GM10266 (cell line): ENCODE measurements around the gene ABHD14A.

Source experiments
- DNase-seq: peaks from one replicate; pipeline ENCODE4 v3.0.0; 2012; ENCODE audit errors: extremely low spot score
- TF ChIP-seq, protein P1 (sequence below): IDR thresholded peaks from 2 replicates; pipeline ENCODE4 v1.5.1; 2012; ENCODE audit warnings: mild to moderate bottlenecking, low read depth; ENCODE audit not compliant: control insufficient read depth, insufficient read depth; ENCODE audit errors: missing control alignments

The ABHD14A gene

DNA sequence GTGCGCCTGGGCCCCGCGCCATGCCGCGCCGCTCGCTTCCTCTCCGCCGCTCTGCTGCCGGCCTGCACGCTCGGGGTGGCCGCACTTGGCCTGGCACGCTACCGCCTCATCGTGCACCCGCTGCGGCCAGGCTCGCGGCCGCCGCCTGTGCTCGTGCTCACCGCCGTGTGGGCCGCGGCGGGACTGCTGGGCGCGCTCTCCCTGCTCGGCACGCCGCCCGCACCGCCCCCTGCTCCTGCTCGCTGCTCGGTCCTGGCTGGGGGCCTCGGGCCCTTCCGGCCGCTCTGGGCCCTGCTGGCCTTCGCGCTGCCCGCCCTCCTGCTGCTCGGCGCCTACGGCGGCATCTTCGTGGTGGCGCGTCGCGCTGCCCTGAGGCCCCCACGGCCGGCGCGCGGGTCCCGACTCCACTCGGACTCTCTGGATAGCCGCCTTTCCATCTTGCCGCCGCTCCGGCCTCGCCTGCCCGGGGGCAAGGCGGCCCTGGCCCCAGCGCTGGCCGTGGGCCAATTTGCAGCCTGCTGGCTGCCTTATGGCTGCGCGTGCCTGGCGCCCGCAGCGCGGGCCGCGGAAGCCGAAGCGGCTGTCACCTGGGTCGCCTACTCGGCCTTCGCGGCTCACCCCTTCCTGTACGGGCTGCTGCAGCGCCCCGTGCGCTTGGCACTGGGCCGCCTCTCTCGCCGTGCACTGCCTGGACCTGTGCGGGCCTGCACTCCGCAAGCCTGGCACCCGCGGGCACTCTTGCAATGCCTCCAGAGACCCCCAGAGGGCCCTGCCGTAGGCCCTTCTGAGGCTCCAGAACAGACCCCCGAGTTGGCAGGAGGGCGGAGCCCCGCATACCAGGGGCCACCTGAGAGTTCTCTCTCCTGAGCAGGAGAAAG, 18.7 kb upstream of the ABHD14A start:
- TF ChIP-seq, protein P1, sequence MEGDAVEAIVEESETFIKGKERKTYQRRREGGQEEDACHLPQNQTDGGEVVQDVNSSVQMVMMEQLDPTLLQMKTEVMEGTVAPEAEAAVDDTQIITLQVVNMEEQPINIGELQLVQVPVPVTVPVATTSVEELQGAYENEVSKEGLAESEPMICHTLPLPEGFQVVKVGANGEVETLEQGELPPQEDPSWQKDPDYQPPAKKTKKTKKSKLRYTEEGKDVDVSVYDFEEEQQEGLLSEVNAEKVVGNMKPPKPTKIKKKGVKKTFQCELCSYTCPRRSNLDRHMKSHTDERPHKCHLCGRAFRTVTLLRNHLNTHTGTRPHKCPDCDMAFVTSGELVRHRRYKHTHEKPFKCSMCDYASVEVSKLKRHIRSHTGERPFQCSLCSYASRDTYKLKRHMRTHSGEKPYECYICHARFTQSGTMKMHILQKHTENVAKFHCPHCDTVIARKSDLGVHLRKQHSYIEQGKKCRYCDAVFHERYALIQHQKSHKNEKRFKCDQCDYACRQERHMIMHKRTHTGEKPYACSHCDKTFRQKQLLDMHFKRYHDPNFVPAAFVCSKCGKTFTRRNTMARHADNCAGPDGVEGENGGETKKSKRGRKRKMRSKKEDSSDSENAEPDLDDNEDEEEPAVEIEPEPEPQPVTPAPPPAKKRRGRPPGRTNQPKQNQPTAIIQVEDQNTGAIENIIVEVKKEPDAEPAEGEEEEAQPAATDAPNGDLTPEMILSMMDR: peak; percentile 20
- peak; percentile 66 for DNase-seq

- DNase-seq: no peak
- TF ChIP-seq, protein P1: no peak
Observed at GRCh38 chr3:51957520-51958205, 17.2 kb upstream of the ABHD14A start.

DNA sequence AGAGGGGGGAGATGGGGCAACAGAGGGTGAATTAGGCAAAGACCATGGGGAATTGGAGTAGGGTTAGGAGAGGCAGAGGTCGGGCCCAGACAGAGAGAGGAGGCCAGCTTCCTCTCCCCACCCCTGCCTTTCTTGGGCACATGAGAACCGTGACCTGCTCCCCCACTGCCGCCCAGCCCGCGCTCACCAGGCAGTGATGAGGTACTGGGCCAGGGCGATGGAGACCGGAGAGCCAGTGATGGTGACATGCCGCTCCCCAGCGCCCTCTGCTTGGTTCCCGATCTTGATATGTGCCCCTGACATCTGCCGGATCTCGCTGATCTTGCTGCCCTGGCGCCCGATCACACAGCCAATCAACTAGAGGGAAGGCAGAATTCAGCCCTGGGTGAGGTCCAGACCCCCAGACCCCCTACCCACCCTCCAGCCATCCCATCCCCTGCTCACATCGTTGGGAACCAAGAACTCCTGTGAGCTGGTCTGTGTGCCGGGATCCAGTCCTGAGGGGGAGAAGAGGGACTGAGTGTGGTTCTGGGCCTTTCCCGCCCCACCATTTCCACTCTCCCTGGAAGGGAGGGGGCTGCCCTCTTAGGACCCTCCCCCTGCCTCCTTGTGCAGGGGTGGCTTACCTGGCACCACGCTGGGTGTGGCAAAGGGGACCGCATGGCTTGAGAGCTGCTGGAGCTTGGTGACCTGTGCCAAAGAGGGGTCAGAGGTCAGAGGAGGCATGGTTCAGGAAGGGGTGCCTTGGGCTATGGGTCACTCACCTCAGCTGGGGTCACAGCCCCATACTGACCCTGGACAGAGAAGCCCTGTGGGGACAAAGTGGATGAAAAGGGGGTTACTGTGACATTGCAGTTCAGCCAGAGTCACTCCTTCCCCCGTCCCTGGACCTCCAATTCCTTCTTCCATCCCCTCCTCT, 16.0 kb upstream of the ABHD14A start:
- no peak for DNase-seq
- TF ChIP-seq, protein P1: no peak

DNA sequence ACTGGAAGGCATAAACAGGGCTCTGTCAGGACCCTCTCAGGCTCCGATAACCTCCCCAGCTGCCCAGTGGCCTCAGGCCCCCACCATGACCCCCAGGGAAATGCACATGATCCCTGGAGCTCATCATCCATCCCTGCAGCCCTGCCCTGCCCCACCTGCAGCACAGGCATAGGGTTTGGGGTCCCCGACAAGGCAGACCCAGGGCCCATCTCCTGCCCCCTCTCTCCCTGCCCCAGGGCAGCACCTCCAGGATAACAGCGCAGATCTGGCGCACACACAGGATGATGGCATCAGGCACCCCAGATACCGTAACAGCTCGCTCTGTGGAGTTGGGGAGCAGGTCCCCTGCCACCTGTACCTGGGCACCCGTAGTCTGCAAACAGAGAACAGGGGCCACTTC, 15.2 kb upstream of the ABHD14A start:
- DNase-seq: no peak
- TF ChIP-seq, protein P1: no peak

DNA sequence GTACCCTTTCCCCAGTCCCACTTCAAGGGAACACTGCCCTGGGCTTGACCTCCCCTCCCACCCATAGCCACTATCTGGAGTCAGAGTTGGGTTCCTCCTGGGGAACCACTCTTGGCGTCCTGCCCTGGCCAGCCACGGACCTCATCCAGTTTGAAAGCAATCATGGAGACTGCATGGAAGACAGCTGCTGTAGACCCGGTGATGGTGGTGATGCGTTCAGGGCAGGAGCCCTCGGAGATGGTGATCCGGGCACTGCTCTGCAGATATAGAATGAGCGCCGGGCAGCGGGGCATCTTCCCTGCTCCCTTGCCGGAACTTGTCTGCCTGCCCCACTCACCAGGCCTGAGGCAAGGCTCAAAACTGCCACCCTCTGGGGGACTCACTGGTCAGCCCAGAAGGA, 14.5 kb upstream of the ABHD14A start:
- no peak for DNase-seq
- TF ChIP-seq, protein P1: no peak

- TF ChIP-seq, protein P1: no peak
Observed at GRCh38 chr3:51961011-51961410, 13.9 kb upstream of the ABHD14A start.

More at GRCh38 chr3:51961011-51961410, 13.9 kb upstream of the ABHD14A start:
- DNase-seq: no peak
